Neural cell (in vitro differentiated cells): ENCODE results near the gene MBD2. TPM values are rescaled to one million over a fixed set of nuclear protein-coding genes. Genes with fewer than 3 reads are reported as not detected.
"Not testable (repeated sequence)": the region's sequence is repeated elsewhere in the genome, so short reads cannot be mapped to it uniquely, and the experiment has no call there.

ENCODE experiments used
- H2AFZ ChIP-seq: fragments of 200-600, 300-800 bp; sonication (generic), shearing (Covaris generic); 2 replicates; pipeline ENCODE4 v1.6.0; 2014; ENCODE audit warnings: low read depth, mild to moderate bottlenecking, antibody characterized with exemption, low read length, moderate library complexity
- H3F3A ChIP-seq: fragments of 200-600 bp; shearing (Covaris generic); 2 replicates; pipeline ENCODE4 v1.6.1; 2016; ENCODE audit warnings: mild to moderate bottlenecking, moderate library complexity, mixed read lengths, antibody characterized with exemption, low read length; ENCODE audit not compliant: insufficient read depth, poor library complexity, severe bottlenecking
- H3K27ac ChIP-seq: fragments of 200-600, 300-800 bp; sonication (generic), shearing (Covaris generic); 2 replicates; pipeline ENCODE4 v1.5.1; 2014; ENCODE audit warnings: mild to moderate bottlenecking, low read length, moderate library complexity
- H3K27me3 ChIP-seq: fragments of 300-800, 200-600 bp; sonication (generic), shearing (Covaris generic); 2 replicates; pipeline ENCODE4 v1.6.0; 2014; ENCODE audit warnings: mild to moderate bottlenecking, low read depth, low read length, moderate library complexity; ENCODE audit not compliant: insufficient read depth
- H3K36me3 ChIP-seq: fragments of 300-800, 200-600 bp; sonication (generic), shearing (Covaris generic); 2 replicates; pipeline ENCODE4 v1.5.1; 2014; ENCODE audit warnings: mild to moderate bottlenecking, antibody characterized with exemption, low read length, moderate library complexity; ENCODE audit not compliant: insufficient read depth
- H3K4me2 ChIP-seq: fragments of 300-800, 200-600 bp; sonication (generic), shearing (Covaris generic); 2 replicates; pipeline ENCODE4 v1.6.0; 2014; ENCODE audit warnings: mild to moderate bottlenecking, low read length
- H3K4me3 ChIP-seq: fragments of 300-800, 200-600 bp; sonication (generic), shearing (Covaris generic); 2 replicates; pipeline ENCODE4 v1.5.1; 2014; ENCODE audit warnings: mild to moderate bottlenecking, low read length, moderate library complexity
- H3K79me2 ChIP-seq: fragments of 200-600 bp; shearing (Covaris generic); replicated peaks from 2 replicates; pipeline ENCODE4 v1.6.0; 2014; ENCODE audit warnings: mild to moderate bottlenecking, low read length, moderate library complexity; ENCODE audit not compliant: insufficient read depth
- H3K9ac ChIP-seq: fragments of 300-800, 200-600 bp; sonication (generic), shearing (Covaris generic); 2 replicates; pipeline ENCODE4 v1.6.1; 2016; ENCODE audit warnings: mild to moderate bottlenecking, low read length, mixed read lengths
- H3K9me2 ChIP-seq: fragments of 200-600 bp; shearing (Covaris generic); 2 replicates; pipeline ENCODE4 v1.6.1; 2016; ENCODE audit warnings: mild to moderate bottlenecking, low read length, mixed read lengths; ENCODE audit not compliant: insufficient read depth
- H3K9me3 ChIP-seq: fragments of 200-600, 300-800 bp; sonication (generic), shearing (Covaris generic); 2 replicates; pipeline ENCODE4 v1.6.1; 2016; ENCODE audit warnings: mild to moderate bottlenecking, mixed run types, low read length, moderate library complexity, mixed read lengths
- H4K20me1 ChIP-seq: fragments of 200-600 bp; shearing (Covaris generic); 2 replicates; pipeline ENCODE4 v1.6.1; 2016; ENCODE audit warnings: mild to moderate bottlenecking, mixed run types; ENCODE audit not compliant: insufficient read depth
- EP300 ChIP-seq: fragments of 450-650 bp; conservative IDR thresholded peaks from 2 replicates; pipeline ENCODE4 v1.6.1; 2014; ENCODE audit warnings: antibody characterized with exemption, mild to moderate bottlenecking, moderate library complexity; ENCODE audit not compliant: poor library complexity, severe bottlenecking
- EZH2 ChIP-seq: fragments of 200-600, 300-800 bp; shearing (Covaris generic), sonication (generic); IDR thresholded peaks from 2 replicates; pipeline ENCODE4 v1.6.1; 2014; ENCODE audit warnings: antibody characterized with exemption, low read length, borderline replicate concordance, mild to moderate bottlenecking; ENCODE audit not compliant: insufficient read depth, poor library complexity, severe bottlenecking
- MXI1 ChIP-seq: fragments of 450-650 bp; conservative IDR thresholded peaks from 2 replicates; pipeline ENCODE4 v1.6.1; 2014; ENCODE audit warnings: antibody characterized with exemption, mild to moderate bottlenecking; ENCODE audit not compliant: poor library complexity, severe bottlenecking
- POLR2AphosphoS5 ChIP-seq: IDR thresholded peaks from 2 replicates; pipeline ENCODE4 v1.6.1; 2012
- RAD21 ChIP-seq: fragments of 450-650 bp; conservative IDR thresholded peaks from 2 replicates; pipeline ENCODE4 v1.6.1; 2014; ENCODE audit warnings: antibody characterized with exemption, mild to moderate bottlenecking, moderate library complexity
- REST ChIP-seq: IDR thresholded peaks from 2 replicates; pipeline ENCODE4 v1.6.1; 2012; ENCODE audit warnings: borderline replicate concordance
- SMC3 ChIP-seq: fragments of 450-650 bp; conservative IDR thresholded peaks from 2 replicates; pipeline ENCODE4 v1.6.1; 2014; ENCODE audit warnings: antibody characterized with exemption, mild to moderate bottlenecking, moderate library complexity; ENCODE audit not compliant: poor library complexity
- TAF1 ChIP-seq: IDR thresholded peaks from 2 replicates; pipeline ENCODE4 v1.6.1; 2012; ENCODE audit warnings: low read depth
- polyA plus RNA-seq: library from polyadenylated mRNA; depleted of rRNA; stranded (reverse); fragments of >200 nt; gene quantifications from 2 replicates; pipeline ENCODE4 v1.2.3, GENCODE V29; 2014
- TF ChIP-seq, protein P1 (sequence below): fragments of 450-650 bp; IDR thresholded peaks from 2 replicates; pipeline ENCODE4 v1.5.1; 2014; ENCODE audit warnings: antibody characterized with exemption, mild to moderate bottlenecking, moderate library complexity; ENCODE audit not compliant: poor library complexity, severe bottlenecking

MBD2 gene
- polyA plus RNA-seq, 1 donor from 2014 or later, result 16.4 TPM

GRCh38 chr18:54205959-54206358 is 18.5 kb downstream of the MBD2 start:
- Histone ChIP-seq H3K27ac (no peak overlapping the region), H3K79me2 (peaks cover 27% of the 10 kb centered on the region), H3K4me3 (no peak overlapping the region), H3K36me3 (peaks cover 5% of the 10 kb centered on the region), H4K20me1 (no peaks in the 10 kb centered on the region), H3K9me2 (no peaks in the 10 kb centered on the region), H3F3A (no peaks in the 10 kb centered on the region), H3K27me3 (no peaks in the 10 kb centered on the region), H3K4me2 (no peak overlapping the region), H3K9ac (no peak overlapping the region), H3K9me3 (no peaks in the 10 kb centered on the region), H2AFZ (no peak overlapping the region)
- TF ChIP-seq POLR2AphosphoS5, result no peak
- no peak for TF ChIP-seq SMC3
- TF ChIP-seq MXI1, result no peak
- TF ChIP-seq TAF1, result no peak
- TF ChIP-seq, protein P1, sequence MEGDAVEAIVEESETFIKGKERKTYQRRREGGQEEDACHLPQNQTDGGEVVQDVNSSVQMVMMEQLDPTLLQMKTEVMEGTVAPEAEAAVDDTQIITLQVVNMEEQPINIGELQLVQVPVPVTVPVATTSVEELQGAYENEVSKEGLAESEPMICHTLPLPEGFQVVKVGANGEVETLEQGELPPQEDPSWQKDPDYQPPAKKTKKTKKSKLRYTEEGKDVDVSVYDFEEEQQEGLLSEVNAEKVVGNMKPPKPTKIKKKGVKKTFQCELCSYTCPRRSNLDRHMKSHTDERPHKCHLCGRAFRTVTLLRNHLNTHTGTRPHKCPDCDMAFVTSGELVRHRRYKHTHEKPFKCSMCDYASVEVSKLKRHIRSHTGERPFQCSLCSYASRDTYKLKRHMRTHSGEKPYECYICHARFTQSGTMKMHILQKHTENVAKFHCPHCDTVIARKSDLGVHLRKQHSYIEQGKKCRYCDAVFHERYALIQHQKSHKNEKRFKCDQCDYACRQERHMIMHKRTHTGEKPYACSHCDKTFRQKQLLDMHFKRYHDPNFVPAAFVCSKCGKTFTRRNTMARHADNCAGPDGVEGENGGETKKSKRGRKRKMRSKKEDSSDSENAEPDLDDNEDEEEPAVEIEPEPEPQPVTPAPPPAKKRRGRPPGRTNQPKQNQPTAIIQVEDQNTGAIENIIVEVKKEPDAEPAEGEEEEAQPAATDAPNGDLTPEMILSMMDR, result no peak
- no peak for TF ChIP-seq RAD21
- TF ChIP-seq EP300, result no peak

- not testable (repeated sequence) for H3K27ac ChIP-seq, H4K20me1 ChIP-seq, H3K4me2 ChIP-seq, H3K27me3 ChIP-seq, H3K9me2 ChIP-seq, H2AFZ ChIP-seq, H3K9ac ChIP-seq, H3F3A ChIP-seq, H3K36me3 ChIP-seq, H3K9me3 ChIP-seq, H3K4me3 ChIP-seq
- H3K79me2 ChIP-seq, result peaks cover 27% of the 10 kb centered on the region
Measured at GRCh38 chr18:54205448-54205847, 19.0 kb downstream of the MBD2 start.

- no peaks in the 10 kb centered on the region for H4K20me1 ChIP-seq
- H3K79me2 ChIP-seq, result peaks cover 27% of the 10 kb centered on the region
- no peaks in the 10 kb centered on the region for H3K27me3 ChIP-seq
- H3K4me2 ChIP-seq, result no peak overlapping the region
- H2AFZ ChIP-seq, result no peak overlapping the region
- peaks cover 5% of the 10 kb centered on the region for H3K36me3 ChIP-seq
- no peak overlapping the region for H3K9ac ChIP-seq
- H3K27ac ChIP-seq, result no peak overlapping the region
- no peaks in the 10 kb centered on the region for H3K9me3 ChIP-seq
- TF ChIP-seq POLR2AphosphoS5 (no peak), EZH2 (no peak), EP300 (no peak), REST (no peak), MXI1 (no peak), RAD21 (no peak), SMC3 (no peak), TAF1 (no peak)
- TF ChIP-seq, protein P1, result no peak
- no peaks in the 10 kb centered on the region for H3K9me2 ChIP-seq
- no peaks in the 10 kb centered on the region for H3F3A ChIP-seq
- no peak overlapping the region for H3K4me3 ChIP-seq
Measured at GRCh38 chr18:54204883-54205282, 19.6 kb downstream of the MBD2 start.
